RCC 7860 (cell line): Measurements from ENCODE around the gene EYA2.

Experiments
- DNase-seq: peaks from one replicate; pipeline ENCODE4 v3.0.0-alpha.2; 2015; ENCODE audit warnings: low spot score
- FAIRE-seq: peaks from 2 replicates; lab custom pipeline; 2012; peaks lifted over from hg19 to GRCh38; lab: Jason Lieb, UNC

EYA2 gene

DNA sequence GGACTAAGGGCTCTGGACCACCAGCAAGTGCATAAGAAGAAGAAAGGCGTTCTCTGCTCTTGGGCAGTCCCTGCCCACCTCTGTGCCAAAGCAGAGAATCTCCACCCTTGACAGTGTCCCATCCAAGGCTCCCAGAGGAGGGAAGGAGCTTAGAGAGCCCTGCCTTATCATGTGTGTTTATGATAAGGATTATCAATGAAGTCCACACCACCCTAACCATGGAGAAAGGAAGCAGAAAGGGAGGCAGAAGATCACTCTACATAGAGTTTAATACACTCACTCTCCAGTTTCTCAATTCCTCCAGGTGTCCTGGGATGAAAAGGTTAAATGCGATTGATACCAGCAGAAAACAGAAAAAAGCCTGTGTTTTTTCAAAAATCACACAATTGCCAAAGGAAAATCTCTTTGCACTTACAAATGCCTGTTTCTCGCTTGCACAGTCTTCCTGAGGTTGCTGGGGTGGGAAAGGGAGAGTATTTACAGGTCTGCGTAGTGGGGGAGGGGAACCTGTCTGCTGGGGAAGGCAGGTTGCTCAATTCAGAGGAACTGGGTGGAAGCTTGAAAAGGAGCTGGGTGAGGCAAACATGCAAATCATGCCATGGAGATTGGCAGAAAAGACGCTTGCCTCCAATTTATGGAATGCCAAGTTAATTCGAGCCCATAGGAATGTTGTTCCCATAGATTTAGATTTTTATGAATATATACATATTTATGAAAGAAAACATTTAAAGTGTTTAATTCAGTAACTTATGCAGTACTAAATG lies 104.0 kb downstream of the EYA2 start:
- FAIRE-seq (no peak), DNase-seq (no peak)

GRCh38 chr20:46999801-47000465 lies 105.3 kb downstream of the EYA2 start:
- DNase-seq = no peak
- FAIRE-seq = no peak

GRCh38 chr20:47003223-47003622 lies 108.6 kb downstream of the EYA2 start:
- DNase-seq (no peak), FAIRE-seq (no peak)

DNA sequence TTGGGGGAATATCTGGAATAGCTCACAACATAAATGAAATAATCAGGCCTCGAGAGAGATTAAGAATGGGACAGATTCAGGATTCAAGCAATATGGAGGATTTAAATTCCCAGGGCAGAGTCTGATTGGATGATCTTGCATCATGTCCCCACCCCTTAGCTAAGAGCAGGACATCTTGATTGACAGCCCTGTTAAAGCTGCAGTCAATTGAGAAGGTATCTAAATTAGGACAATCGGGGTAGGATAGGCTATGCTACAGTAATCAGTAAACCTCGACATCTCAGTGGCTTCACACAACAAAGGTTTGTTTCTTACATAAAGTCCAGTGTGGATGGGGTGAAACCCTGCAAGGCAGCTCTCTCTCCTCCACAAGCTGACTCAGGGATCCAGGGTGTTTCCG lies 109.5 kb downstream of the EYA2 start:
- FAIRE-seq = no peak

DNA sequence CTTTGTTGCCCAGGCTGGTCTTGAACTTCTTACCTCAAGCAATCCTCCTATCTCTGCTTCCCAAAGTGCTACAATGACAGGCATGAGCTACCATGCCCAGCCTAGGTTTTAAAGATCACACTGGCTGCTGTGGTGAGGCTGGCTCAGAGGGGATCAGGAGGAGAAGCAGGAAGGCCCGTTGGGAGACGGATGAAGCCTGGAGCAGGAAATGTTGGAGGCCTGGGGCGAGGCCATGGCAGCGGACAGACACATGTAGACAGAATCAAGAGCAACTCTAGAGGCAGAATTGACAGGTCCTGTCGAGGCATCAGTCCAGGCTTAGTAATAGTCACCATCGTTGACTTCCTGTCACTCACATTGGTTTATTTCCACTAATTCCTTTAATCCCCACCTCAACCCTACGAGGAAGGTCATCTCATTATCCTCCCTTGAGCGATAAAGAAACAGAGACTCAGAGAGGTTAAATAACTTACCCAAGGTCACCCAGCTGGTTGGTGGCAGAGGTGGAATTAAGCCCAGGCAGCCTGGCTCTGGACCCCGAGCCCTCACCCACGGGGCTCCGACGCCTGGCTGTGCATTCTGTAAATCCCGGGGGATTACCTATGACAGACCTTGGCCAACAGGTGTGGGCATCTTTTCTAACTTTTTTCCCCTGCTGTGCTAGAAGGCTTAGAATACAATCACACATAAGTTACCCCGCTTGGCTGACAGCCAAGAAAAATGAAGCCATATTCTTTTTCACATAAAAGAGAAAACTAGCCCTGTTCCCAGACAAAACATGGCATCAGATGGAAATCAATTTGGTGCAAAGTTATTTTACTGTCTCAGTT lies 113.4 kb downstream of the EYA2 start:
- FAIRE-seq = no peak
- no peak for DNase-seq

More for the DNA sequence above, 109.5 kb downstream of the EYA2 start:
- DNase-seq = no peak

GRCh38 chr20:47008842-47009518 lies 114.3 kb downstream of the EYA2 start:
- no peak for FAIRE-seq
- no peak for DNase-seq

- DNase-seq = no peak
- no peak for FAIRE-seq
These were observed 115.1 kb downstream of the EYA2 start for GRCh38 chr20:47009784-47010183.

DNA sequence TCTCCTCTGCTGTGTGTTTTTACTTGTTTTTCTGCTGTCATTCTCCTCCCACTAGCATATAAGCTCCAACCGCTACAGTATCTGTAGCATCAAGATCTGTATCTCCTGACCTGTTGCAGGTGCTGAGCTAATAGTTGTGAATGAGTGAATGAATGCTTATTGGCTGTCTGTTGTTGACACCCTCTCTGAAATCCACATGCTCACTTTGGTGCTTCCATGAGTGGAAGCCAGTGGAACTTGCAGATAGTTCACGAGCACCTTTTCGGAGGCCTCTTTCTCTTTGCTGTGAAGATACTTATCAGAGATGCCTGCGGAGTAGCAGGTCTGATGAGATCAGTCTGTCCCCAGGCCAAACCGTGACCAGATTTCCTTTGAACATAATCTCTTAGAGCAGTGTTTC lies 117.3 kb downstream of the EYA2 start:
- DNase-seq (no peak), FAIRE-seq (no peak)

GRCh38 chr20:47013606-47014005 lies 119.0 kb downstream of the EYA2 start:
- DNase-seq (no peak), FAIRE-seq (no peak)

GRCh38 chr20:47016068-47016664 lies 121.5 kb downstream of the EYA2 start:
- DNase-seq = no peak
- FAIRE-seq = no peak

- no peak for FAIRE-seq
These were observed 123.7 kb downstream of the EYA2 start for GRCh38 chr20:47018381-47018780.

GRCh38 chr20:47019121-47019824 lies 124.6 kb downstream of the EYA2 start:
- FAIRE-seq = no peak
- no peak for DNase-seq

More at GRCh38 chr20:47018381-47018780, 123.7 kb downstream of the EYA2 start:
- no peak for DNase-seq

DNA sequence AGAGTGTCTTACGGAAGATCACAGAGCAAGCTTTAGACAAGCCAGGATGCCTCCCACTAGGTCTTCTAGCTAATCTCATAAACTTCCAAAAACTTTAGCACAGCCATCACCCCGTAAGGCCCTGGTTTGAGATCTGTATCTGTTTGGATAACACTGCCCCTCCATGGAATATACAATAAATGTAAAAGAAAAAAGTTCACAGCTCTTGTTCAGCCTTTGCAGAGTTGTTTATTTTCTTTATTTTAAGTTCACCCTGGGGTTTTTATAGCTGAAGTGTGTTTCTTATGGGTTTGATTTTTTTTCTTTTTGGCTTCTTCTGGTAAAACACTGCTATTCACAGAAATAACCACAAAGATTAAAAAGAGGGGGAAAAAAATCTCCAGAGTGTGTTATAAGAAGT lies 125.6 kb downstream of the EYA2 start:
- DNase-seq = no peak
- no peak for FAIRE-seq

DNA sequence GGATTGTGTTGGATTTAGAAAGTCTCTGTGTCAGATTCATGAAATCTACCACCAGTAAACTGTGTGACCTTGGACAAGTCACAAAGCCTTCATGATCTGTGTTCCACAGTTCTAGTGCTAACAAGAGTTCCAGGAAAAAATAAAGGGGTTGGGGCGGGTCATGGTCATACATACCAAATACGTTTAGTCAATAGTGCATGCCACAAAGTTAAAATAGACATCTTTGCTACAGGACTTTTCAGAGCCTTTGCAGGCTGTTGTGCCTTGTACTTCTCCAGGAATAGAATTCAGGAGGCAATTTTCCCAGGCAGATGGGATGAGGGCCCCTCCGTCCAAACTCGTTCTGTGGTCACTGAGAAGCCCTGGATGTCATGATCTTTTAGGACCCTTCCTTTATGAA lies 127.2 kb downstream of the EYA2 start:
- DNase-seq (no peak), FAIRE-seq (no peak)

- FAIRE-seq (no peak), DNase-seq (no peak)
These were observed 129.9 kb downstream of the EYA2 start for GRCh38 chr20:47024461-47024937.

- no peak for DNase-seq
- no peak for FAIRE-seq
These were observed 132.4 kb downstream of the EYA2 start for GRCh38 chr20:47027042-47027441.

DNA sequence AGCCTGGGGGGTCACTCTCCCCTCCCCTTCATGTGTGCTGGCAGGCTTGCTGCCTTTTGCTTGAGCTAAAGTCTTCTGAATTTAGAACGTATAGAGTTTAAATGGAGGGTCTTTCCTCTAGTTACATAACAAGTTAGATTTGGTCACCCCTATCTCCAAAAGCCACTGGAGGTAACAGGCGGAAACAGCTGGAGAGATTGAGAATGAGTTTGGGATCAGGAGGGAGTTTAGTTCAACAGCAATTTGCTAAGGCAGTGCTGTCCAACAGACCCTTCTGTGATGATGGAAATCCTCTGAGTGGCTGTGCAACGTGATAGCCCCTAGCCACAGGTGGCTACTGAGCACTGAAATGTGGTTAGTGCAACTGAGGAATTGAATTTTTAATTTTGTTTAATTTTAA lies 132.8 kb downstream of the EYA2 start:
- FAIRE-seq (no peak), DNase-seq (no peak)

DNA sequence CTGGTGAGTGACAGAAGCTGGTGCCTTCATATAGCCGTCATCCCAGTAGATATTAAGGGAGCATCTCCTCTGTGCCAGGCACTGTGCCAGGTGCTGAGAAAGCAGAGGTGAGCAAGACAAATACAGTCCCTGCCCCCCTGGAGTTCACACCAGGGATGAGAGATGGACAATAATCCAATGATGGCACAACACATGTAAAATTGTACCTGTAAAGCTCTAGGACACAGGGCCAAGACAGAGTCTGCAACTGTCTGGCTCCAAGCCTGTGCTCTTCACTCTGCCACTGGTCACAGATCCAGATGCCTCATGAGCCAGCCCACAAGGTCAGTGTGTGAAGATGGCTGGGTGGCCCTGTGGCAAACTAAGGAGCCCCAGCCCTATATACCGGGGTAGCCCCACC lies 133.8 kb downstream of the EYA2 start:
- no peak for FAIRE-seq

GRCh38 chr20:47029845-47030244 lies 135.2 kb downstream of the EYA2 start:
- DNase-seq (no peak), FAIRE-seq (no peak)

More for the DNA sequence above, 133.8 kb downstream of the EYA2 start:
- no peak for DNase-seq

DNA sequence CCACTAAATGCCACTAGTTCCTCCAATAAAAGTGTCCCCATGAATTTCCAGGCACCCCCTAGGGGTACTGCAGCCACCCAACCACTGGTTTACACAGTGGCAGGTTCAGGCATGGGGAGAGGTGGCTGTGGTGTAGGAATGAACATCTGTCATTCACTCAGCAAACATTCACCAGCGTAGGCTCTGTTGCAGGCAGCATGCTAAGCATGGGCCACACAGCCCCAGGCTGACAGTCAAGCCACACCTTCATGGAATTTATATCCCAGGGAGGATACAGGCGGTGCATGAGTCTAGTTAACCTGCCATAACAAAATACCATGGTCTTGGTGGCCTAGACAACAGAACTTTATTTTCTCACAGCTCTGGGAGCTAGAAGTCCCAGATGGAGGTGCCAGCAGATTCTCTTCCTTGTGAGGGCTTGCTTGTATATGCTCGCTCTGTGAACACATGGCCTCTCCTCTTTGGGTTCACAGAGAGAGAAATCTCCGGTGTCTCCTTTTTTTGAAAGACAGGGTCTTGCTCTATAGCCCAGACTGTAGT lies 135.7 kb downstream of the EYA2 start:
- no peak for FAIRE-seq

More for the DNA sequence above, 135.7 kb downstream of the EYA2 start:
- no peak for DNase-seq
